ENCODE results near the gene BRWD1. TPM values are rescaled to one million over a fixed set of nuclear protein-coding genes. Genes with fewer than 3 reads are reported as not detected.

Gene BRWD1
- total and polyA plus RNA-seq, 2 experiments from 2014 or later: 32.6 to 62.8 TPM

GRCh38 chr21:39186676-39187075, 126.8 kb downstream of the BRWD1 start:
- Histone ChIP-seq H3K36me3 (no peaks in the 10 kb centered on the region), H3K27ac (peak overlapping the region; percentile 59), H3K9me3 (ENCODE audit: low read depth) (no peaks in the 10 kb centered on the region), H3K4me3 (no peak overlapping the region), H3K27me3 (no peaks in the 10 kb centered on the region), H3K4me1 (ENCODE audit: low read depth) (peaks cover 35% of the 10 kb centered on the region)
- no peak for TF ChIP-seq CTCF (IDR thresholded peaks at IDR 0.05; ENCODE audit: low read depth, low read length)
- DNase-seq (ENCODE audit: low read depth in 1 of 2, low spot score in 1 of 2): no peak

- Histone ChIP-seq H3K36me3 (no peaks in the 10 kb centered on the region), H3K27ac (no peak overlapping the region), H3K9me3 (ENCODE audit: low read depth) (no peaks in the 10 kb centered on the region), H3K27me3 (no peaks in the 10 kb centered on the region), H3K4me3 (no peak overlapping the region), H3K4me1 (ENCODE audit: low read depth) (peaks cover 35% of the 10 kb centered on the region)
- no peak for DNase-seq (ENCODE audit: low read depth in 1 of 2, low spot score in 1 of 2)
- TF ChIP-seq CTCF (IDR thresholded peaks at IDR 0.05; ENCODE audit: low read depth, low read length): no peak
Observed at GRCh38 chr21:39185157-39185556, 128.3 kb downstream of the BRWD1 start.

GRCh38 chr21:39184050-39184980, 129.1 kb downstream of the BRWD1 start:
- TF ChIP-seq CTCF (IDR thresholded peaks at IDR 0.05; ENCODE audit: low read depth, low read length): no peak
- H3K4me1 ChIP-seq (ENCODE audit: low read depth): peaks cover 35% of the 10 kb centered on the region
- peak in 1 of 2 donors; percentile 9 for DNase-seq (ENCODE audit: low read depth in 1 of 2, low spot score in 1 of 2)
- peak overlapping the region; percentile 82 for H3K27ac ChIP-seq
- peak overlapping the region; percentile 74 for H3K4me3 ChIP-seq
- no peaks in the 10 kb centered on the region for H3K27me3 ChIP-seq
- no peaks in the 10 kb centered on the region for H3K9me3 ChIP-seq (ENCODE audit: low read depth)
- H3K36me3 ChIP-seq: no peaks in the 10 kb centered on the region

- Histone ChIP-seq H3K27me3 (no peaks in the 10 kb centered on the region), H3K27ac (peak within 1 kb of the TSS; percentile 82), H3K4me1 (ENCODE audit: low read depth) (peaks cover 27% of the 10 kb centered on the region), H3K36me3 (no peaks in the 10 kb centered on the region), H3K4me3 (peak within 1 kb of the TSS; percentile 74), H3K9me3 (ENCODE audit: low read depth) (no peaks in the 10 kb centered on the region)
- DNase-seq (ENCODE audit: low read depth in 1 of 2, low spot score in 1 of 2): peak; percentile 96 to 97
- TF ChIP-seq CTCF (IDR thresholded peaks at IDR 0.05; ENCODE audit: low read depth, low read length): no peak
Observed at GRCh38 chr21:39183272-39184049, 130.0 kb downstream of the BRWD1 start, which contains the start of gene PSMG1. Gene PSMG1 (minus strand): TSS chr21:39183451. CDS start chr21:39183385, 66 bp downstream.

- no peak for TF ChIP-seq CTCF (IDR thresholded peaks at IDR 0.05; ENCODE audit: low read depth, low read length)
- Histone ChIP-seq H3K27me3 (no peaks in the 10 kb centered on the region), H3K9me3 (ENCODE audit: low read depth) (no peaks in the 10 kb centered on the region), H3K4me1 (ENCODE audit: low read depth) (peaks cover 21% of the 10 kb centered on the region), H3K27ac (peak overlapping the region; percentile 82), H3K4me3 (peak overlapping the region; percentile 74), H3K36me3 (peaks cover 3% of the 10 kb centered on the region)
- peak; percentile 18 to 34 for DNase-seq (ENCODE audit: low read depth in 1 of 2, low spot score in 1 of 2)
Observed at GRCh38 chr21:39182484-39183271, 130.8 kb downstream of the BRWD1 start.
